ENCODE data around the gene ZNF583.

Gene ZNF583

GRCh38 chr19:56441206-56441792 is 37.2 kb downstream of the ZNF583 start:
- Histone ChIP-seq H3K4me3 (ENCODE audit: low read depth in 1 of 2, low read length in 2 of 2) (no peak overlapping the region), H3K9ac (ENCODE audit: low read depth in 1 of 2, low read length in 2 of 2) (no peak overlapping the region), H3K27ac (ENCODE audit: low read depth, low read length) (no peak overlapping the region), H3K27me3 (ENCODE audit: control insufficient read depth in 1 of 2, insufficient read depth in 2 of 2, low read length in 2 of 2) (no peaks in the 10 kb centered on the region), H3K4me1 (ENCODE audit: control insufficient read depth in 1 of 2, insufficient read depth in 2 of 2, low read length in 2 of 2) (no peaks in the 10 kb centered on the region), H3K9me3 (ENCODE audit: control insufficient read depth in 1 of 2, low read length in 2 of 2) (peaks cover 57 to 76% of the 10 kb centered on the region in 2 donors), H3K36me3 (ENCODE audit: control insufficient read depth in 1 of 2, insufficient read depth in 2 of 2, low read length in 2 of 2) (no peaks in the 10 kb centered on the region)

- no peak overlapping the region for H3K9ac ChIP-seq (ENCODE audit: low read depth in 1 of 2, low read length in 2 of 2)
- H3K4me1 ChIP-seq (ENCODE audit: control insufficient read depth in 1 of 2, insufficient read depth in 2 of 2, low read length in 2 of 2), result no peaks in the 10 kb centered on the region
- H3K4me3 ChIP-seq (ENCODE audit: low read depth in 1 of 2, low read length in 2 of 2), result no peak overlapping the region
- peaks cover 61 to 67% of the 10 kb centered on the region in 2 donors for H3K9me3 ChIP-seq (ENCODE audit: control insufficient read depth in 1 of 2, low read length in 2 of 2)
- H3K27me3 ChIP-seq (ENCODE audit: control insufficient read depth in 1 of 2, insufficient read depth in 2 of 2, low read length in 2 of 2), result no peaks in the 10 kb centered on the region
- H3K36me3 ChIP-seq (ENCODE audit: control insufficient read depth in 1 of 2, insufficient read depth in 2 of 2, low read length in 2 of 2), result peaks cover 0 to 3% of the 10 kb centered on the region in 2 donors
- no peak overlapping the region for H3K27ac ChIP-seq (ENCODE audit: low read depth, low read length)
Measured at GRCh38 chr19:56474308-56474707, 70.2 kb downstream of the ZNF583 start.

GRCh38 chr19:56476093-56476492 is 72.0 kb downstream of the ZNF583 start:
- Histone ChIP-seq H3K27ac (ENCODE audit: low read depth, low read length) (no peak overlapping the region), H3K36me3 (ENCODE audit: control insufficient read depth in 1 of 2, insufficient read depth in 2 of 2, low read length in 2 of 2) (peaks cover 0 to 3% of the 10 kb centered on the region in 2 donors), H3K9me3 (ENCODE audit: control insufficient read depth in 1 of 2, low read length in 2 of 2) (peaks cover 53 to 67% of the 10 kb centered on the region in 2 donors), H3K27me3 (ENCODE audit: control insufficient read depth in 1 of 2, insufficient read depth in 2 of 2, low read length in 2 of 2) (no peaks in the 10 kb centered on the region), H3K4me3 (ENCODE audit: low read depth in 1 of 2, low read length in 2 of 2) (no peak overlapping the region), H3K4me1 (ENCODE audit: control insufficient read depth in 1 of 2, insufficient read depth in 2 of 2, low read length in 2 of 2) (no peaks in the 10 kb centered on the region), H3K9ac (ENCODE audit: low read depth in 1 of 2, low read length in 2 of 2) (no peak overlapping the region)
